Neutrophil (primary cell): Measurements from ENCODE around the gene SLC20A1.

ENCODE experiments used
- H3K27ac ChIP-seq: fragments of 200-600 bp; sonication (generic); 2 replicates; pipeline ENCODE4 v1.5.1; 2016; ENCODE audit warnings: mild to moderate bottlenecking, moderate library complexity
- H3K27me3 ChIP-seq: fragments of 200-600 bp; sonication (generic); 2 replicates; pipeline ENCODE4 v1.6.0; 2016; ENCODE audit warnings: mild to moderate bottlenecking
- H3K36me3 ChIP-seq: fragments of 200-600 bp; sonication (generic); 2 replicates; pipeline ENCODE4 v1.5.1; 2017
- H3K4me1 ChIP-seq, 2 experiments: fragments of 200-600 bp in 1 of 2; sonication (generic) in 1 of 2; 1 replicate in 1 of 2; 2 replicates in 1 of 2; pipeline versions ENCODE4 v1.5.1 to v1.6.1; 2013 to 2016; ENCODE audit warnings: low read depth in 1 of 2, low read length in 1 of 2, mild to moderate bottlenecking in 1 of 2, moderate library complexity in 1 of 2; ENCODE audit not compliant: control insufficient read depth in 1 of 2, insufficient read depth in 1 of 2
- H3K4me3 ChIP-seq, 2 experiments: fragments of 200-600 bp in 1 of 2; sonication (generic) in 1 of 2; 1 replicate in 1 of 2; 2 replicates in 1 of 2; pipeline ENCODE4 v1.5.1; 2013 to 2016; ENCODE audit warnings: low read depth in 1 of 2, low read length in 1 of 2, mild to moderate bottlenecking in 1 of 2, moderate library complexity in 1 of 2
- H3K9me3 ChIP-seq: fragments of 200-600 bp; sonication (generic); 2 replicates; pipeline ENCODE4 v1.5.1; 2016
- CTCF ChIP-seq: fragments of 200-600 bp; sonication (generic); IDR thresholded peaks from 2 replicates; pipeline ENCODE4 v1.5.1; 2016; ENCODE audit warnings: antibody characterized with exemption

Gene SLC20A1

GRCh38 chr2:112623913-112624777, 21.6 kb upstream of the SLC20A1 start:
- no peak for TF ChIP-seq CTCF
- H3K27ac ChIP-seq: no peak overlapping the region
- H3K4me3 ChIP-seq: no peak overlapping the region
- no peaks in the 10 kb centered on the region for H3K27me3 ChIP-seq
- H3K4me1 ChIP-seq: peaks cover 21 to 29% of the 10 kb centered on the region in 2 experiments
- no peaks in the 10 kb centered on the region for H3K9me3 ChIP-seq
- no peaks in the 10 kb centered on the region for H3K36me3 ChIP-seq

GRCh38 chr2:112625474-112626114, 20.1 kb upstream of the SLC20A1 start:
- Histone ChIP-seq H3K27me3 (no peaks in the 10 kb centered on the region), H3K9me3 (no peaks in the 10 kb centered on the region), H3K27ac (no peak overlapping the region), H3K4me3 (no peak overlapping the region), H3K4me1 (peaks cover 32 to 34% of the 10 kb centered on the region in 2 experiments), H3K36me3 (no peaks in the 10 kb centered on the region)
- TF ChIP-seq CTCF: no peak

GRCh38 chr2:112626604-112627059, 19.1 kb upstream of the SLC20A1 start:
- H3K27ac ChIP-seq: peak overlapping the region; percentile 82
- peak overlapping the region; percentile 53 to 56 for H3K4me3 ChIP-seq
- peaks cover 42 to 45% of the 10 kb centered on the region in 2 experiments for H3K4me1 ChIP-seq
- peak; percentile 77 for TF ChIP-seq CTCF
- no peaks in the 10 kb centered on the region for H3K36me3 ChIP-seq
- no peaks in the 10 kb centered on the region for H3K27me3 ChIP-seq
- no peaks in the 10 kb centered on the region for H3K9me3 ChIP-seq

- Histone ChIP-seq H3K4me3 (peak overlapping the region; percentile 53 to 56), H3K4me1 (peaks cover 46 to 48% of the 10 kb centered on the region in 2 experiments), H3K27me3 (no peaks in the 10 kb centered on the region), H3K27ac (peak overlapping the region; percentile 82), H3K36me3 (no peaks in the 10 kb centered on the region), H3K9me3 (no peaks in the 10 kb centered on the region)
- no peak for TF ChIP-seq CTCF
Observed at GRCh38 chr2:112627060-112628040, 18.4 kb upstream of the SLC20A1 start.

- Histone ChIP-seq H3K9me3 (no peaks in the 10 kb centered on the region), H3K27ac (no peak overlapping the region), H3K36me3 (no peaks in the 10 kb centered on the region), H3K4me1 (peaks cover 46 to 48% of the 10 kb centered on the region in 2 experiments), H3K4me3 (no peak overlapping the region), H3K27me3 (no peaks in the 10 kb centered on the region)
- TF ChIP-seq CTCF: no peak
Observed at GRCh38 chr2:112629224-112629623, 16.5 kb upstream of the SLC20A1 start.
